HG03095 (cell line): Measurements from ENCODE around the gene HOOK2.
A peak's percentile ranks its signal among the peaks of the same experiment; 100 is the strongest.

Source experiments
- ATAC-seq: cut with Tn5 transposase; IDR thresholded peaks from one replicate; pipeline ENCODE4 v1.9.1; 2021; ENCODE audit warnings: moderate library complexity; ENCODE audit not compliant: unreplicated experiment

HOOK2 gene

GRCh38 chr19:12782424-12783290 lies 7.3 kb upstream of the HOOK2 start:
- peak; percentile 27 for ATAC-seq

GRCh38 chr19:12782174-12782423 lies 6.7 kb upstream of the HOOK2 start:
- ATAC-seq = no peak

- ATAC-seq = no peak
Measured at GRCh38 chr19:12779162-12779993, 4.0 kb upstream of the HOOK2 start.

GRCh38 chr19:12778905-12779161 lies 3.5 kb upstream of the HOOK2 start:
- no peak for ATAC-seq

- no peak for ATAC-seq
Measured at GRCh38 chr19:12778017-12778904, 2.9 kb upstream of the HOOK2 start.

GRCh38 chr19:12777217-12778016 lies 2.1 kb upstream of the HOOK2 start:
- no peak for ATAC-seq

- no peak for ATAC-seq
Measured at GRCh38 chr19:12773571-12773970, 1.8 kb downstream of the HOOK2 start.

GRCh38 chr19:12772323-12772722 lies 3.0 kb downstream of the HOOK2 start:
- ATAC-seq = no peak

- ATAC-seq = no peak
Measured at GRCh38 chr19:12770922-12771321, 4.4 kb downstream of the HOOK2 start.

- ATAC-seq = no peak
Measured at GRCh38 chr19:12769689-12770088, 5.7 kb downstream of the HOOK2 start.

GRCh38 chr19:12767666-12768065 lies 7.7 kb downstream of the HOOK2 start:
- no peak for ATAC-seq

GRCh38 chr19:12767150-12767549 lies 8.2 kb downstream of the HOOK2 start:
- ATAC-seq = no peak

GRCh38 chr19:12766051-12766521 lies 9.3 kb downstream of the HOOK2 start:
- peak; percentile 52 for ATAC-seq

GRCh38 chr19:12764698-12765097 lies 10.7 kb downstream of the HOOK2 start:
- ATAC-seq = no peak

GRCh38 chr19:12763100-12763499 lies 12.3 kb downstream of the HOOK2 start:
- ATAC-seq = no peak

- no peak for ATAC-seq
Measured at GRCh38 chr19:12759686-12760085, 15.7 kb downstream of the HOOK2 start.

- no peak for ATAC-seq
Measured at GRCh38 chr19:12757544-12758274, 17.6 kb downstream of the HOOK2 start.

GRCh38 chr19:12756150-12756883 lies 19.0 kb downstream of the HOOK2 start:
- ATAC-seq = no peak

- no peak for ATAC-seq
Measured at GRCh38 chr19:12754465-12755196, 20.7 kb downstream of the HOOK2 start.
